AG10803 (cell line): ENCODE results near the gene DNAJB1.
A peak's percentile ranks its signal among the peaks of the same experiment; 100 is the strongest.
"Not testable (repeated sequence)": the region's sequence is repeated elsewhere in the genome, so short reads cannot be mapped to it uniquely, and the experiment has no call there.

Source experiments
- DNase-seq: peaks from one replicate; pipeline ENCODE4 v3.0.0; 2010; ENCODE audit warnings: low read depth
- H3K4me3 ChIP-seq: 2 replicates; pipeline ENCODE4 v1.5.1; 2011; ENCODE audit warnings: mild to moderate bottlenecking, low read length, control low read depth
- TF ChIP-seq, protein P1 (sequence below): conservative IDR thresholded peaks from 2 replicates; pipeline ENCODE4 v1.5.1; 2011; ENCODE audit warnings: mild to moderate bottlenecking, low read length, control low read depth, inconsistent platforms

The DNAJB1 gene

DNA sequence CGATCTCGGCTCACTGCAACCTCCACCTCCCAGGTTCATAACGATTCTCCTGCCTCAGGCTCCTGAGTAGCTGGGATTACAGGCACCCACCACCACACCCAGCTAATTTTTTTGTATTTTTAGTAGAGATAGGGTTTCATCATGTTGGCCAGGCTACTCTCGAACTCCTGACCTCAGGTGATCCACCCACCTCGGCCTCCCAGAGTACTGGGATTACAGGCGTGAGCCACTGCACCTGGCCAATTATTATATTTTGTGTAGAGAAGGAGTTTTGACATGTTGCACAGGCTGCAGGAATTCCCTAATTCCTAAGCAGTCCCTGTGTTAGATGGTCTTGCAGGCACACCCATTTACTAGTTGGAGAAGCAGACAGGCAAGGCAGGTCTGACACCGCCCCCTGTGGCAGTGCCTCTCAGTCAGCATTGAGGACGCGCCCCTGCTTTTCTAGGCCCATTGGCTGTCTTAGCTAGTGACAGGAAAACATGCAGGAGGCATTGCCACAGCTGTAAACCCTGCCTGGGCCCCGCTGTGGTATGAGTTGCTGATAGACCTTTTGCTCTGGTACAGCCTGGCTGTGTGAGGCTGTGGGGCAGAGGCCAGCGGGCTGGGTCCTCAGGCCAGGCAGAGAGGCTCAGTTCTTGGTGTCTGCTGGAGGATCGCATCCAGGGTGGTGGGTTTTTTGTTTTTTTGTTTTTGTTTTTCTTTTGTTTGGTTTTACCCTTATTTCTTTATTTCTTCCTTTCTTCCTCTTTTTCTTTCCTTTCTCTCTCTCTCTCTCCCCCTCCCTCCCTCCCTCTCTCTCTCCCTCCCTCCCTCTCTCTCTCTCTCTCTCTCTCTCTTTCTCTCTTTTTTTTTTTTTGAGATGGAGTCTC is 33.2 kb upstream of the DNAJB1 start:
- H3K4me3 ChIP-seq = not testable (repeated sequence)
- DNase-seq = peak; percentile 54
- TF ChIP-seq, protein P1, sequence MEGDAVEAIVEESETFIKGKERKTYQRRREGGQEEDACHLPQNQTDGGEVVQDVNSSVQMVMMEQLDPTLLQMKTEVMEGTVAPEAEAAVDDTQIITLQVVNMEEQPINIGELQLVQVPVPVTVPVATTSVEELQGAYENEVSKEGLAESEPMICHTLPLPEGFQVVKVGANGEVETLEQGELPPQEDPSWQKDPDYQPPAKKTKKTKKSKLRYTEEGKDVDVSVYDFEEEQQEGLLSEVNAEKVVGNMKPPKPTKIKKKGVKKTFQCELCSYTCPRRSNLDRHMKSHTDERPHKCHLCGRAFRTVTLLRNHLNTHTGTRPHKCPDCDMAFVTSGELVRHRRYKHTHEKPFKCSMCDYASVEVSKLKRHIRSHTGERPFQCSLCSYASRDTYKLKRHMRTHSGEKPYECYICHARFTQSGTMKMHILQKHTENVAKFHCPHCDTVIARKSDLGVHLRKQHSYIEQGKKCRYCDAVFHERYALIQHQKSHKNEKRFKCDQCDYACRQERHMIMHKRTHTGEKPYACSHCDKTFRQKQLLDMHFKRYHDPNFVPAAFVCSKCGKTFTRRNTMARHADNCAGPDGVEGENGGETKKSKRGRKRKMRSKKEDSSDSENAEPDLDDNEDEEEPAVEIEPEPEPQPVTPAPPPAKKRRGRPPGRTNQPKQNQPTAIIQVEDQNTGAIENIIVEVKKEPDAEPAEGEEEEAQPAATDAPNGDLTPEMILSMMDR = peak; percentile 16

DNA sequence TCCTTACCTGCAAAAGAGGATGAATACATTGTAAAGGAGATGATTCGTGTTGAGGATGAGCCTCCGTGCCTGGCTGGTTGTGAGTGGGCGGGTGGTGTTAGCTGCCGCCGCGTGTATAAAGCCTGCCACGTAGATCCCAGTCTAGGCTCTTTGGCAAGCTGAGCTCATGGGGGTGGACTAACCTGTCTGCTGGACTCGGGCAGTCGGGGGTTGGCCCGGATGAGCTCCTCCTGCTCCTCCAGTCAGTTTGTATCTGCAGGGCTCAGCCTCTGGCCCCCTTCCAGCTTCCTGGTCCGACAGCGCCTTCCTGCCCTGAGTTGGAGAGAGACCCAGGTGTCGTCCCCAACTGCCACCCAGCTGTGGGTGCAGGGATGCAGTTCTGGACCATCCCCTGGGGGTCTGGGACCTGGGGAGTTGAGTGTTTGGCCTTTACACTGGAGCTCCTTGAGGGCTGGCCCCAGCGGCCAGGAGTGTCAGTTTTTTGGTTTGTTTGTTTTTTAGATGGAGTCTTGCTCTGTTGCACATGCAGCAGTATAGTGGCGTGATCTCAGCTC is 32.1 kb upstream of the DNAJB1 start:
- H3K4me3 ChIP-seq = no peak overlapping the region
- DNase-seq = no peak
- TF ChIP-seq, protein P1 = no peak

DNA sequence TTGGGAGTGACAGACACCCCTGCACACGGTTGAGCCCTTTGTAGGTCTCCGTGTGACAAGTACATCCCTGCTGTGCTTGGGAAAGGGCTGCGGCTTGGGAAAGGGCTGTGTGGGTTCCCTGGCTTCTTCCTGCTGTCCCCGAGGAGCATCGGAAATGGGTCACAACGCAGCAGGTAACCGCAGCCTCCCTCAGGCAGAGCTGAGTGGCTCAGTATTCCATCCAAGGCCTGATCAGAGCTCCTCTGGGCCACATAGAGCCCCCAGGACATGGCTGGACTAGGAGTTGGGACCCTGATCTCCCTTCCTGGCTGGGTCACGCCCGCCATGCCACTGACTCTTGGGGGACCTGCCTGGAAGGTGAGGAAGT is 27.5 kb upstream of the DNAJB1 start:
- no peak for DNase-seq
- TF ChIP-seq, protein P1 = no peak

DNA sequence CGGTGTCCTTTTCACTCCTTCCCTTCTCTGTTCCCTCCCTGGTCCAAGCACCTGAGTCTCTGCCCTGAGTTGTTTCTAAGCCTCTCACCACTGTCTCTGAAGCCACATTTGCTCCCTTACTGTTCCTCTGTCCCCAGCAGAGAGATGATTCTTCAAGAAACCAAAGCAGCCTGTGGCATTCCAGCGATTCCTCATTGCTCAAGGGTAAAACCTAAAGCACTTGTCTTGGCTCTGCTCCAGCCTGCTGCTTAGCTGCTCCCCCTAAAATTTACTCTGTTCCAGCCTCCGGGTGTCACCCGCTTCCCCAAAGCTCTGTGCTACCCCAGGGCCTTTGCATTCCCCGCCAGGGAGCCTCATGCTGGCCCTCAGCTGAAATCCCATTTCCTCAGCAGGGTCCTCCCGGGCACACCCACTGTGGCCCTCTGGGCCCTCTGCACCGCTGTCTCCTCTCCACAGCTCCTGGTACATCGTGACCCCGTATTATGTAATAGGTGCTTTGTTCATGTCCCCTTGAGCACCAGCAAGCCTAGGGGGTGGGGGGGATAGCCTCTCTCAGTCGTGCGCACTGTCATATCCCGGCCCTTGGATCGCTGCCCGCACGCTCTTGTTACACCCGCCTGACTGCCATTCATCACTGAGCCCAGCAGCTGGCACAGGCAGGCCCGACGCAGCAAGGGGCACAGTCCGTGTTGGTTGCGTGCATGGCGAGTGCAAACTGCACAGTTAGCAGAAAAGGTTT is 26.9 kb upstream of the DNAJB1 start:
- peak; percentile 33 for DNase-seq
- no peak overlapping the region for H3K4me3 ChIP-seq

More for the DNA sequence above, 27.5 kb upstream of the DNAJB1 start:
- no peak overlapping the region for H3K4me3 ChIP-seq

DNA sequence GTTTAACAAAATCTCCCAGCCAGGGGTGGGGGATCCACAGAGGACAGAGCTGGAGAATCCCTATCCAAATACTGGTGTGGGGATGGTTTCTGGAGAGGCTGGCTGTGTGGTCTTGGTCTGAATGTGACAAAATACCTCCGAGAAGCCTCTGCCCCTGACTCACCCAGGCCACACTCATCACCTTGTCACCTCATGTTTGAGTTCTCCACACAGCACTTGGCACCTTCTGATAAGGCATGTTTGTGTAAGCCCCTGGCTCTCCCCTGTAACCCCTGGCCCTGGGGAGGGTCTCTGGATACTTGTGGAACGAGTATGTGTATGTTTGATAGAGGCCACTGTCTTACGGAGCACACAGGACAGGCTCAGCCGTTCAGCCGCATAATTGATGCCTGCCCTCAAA is 25.9 kb upstream of the DNAJB1 start:
- no peak for DNase-seq
- H3K4me3 ChIP-seq = no peak overlapping the region
- TF ChIP-seq, protein P1 = no peak

More for the DNA sequence above, 26.9 kb upstream of the DNAJB1 start:
- TF ChIP-seq, protein P1 = no peak

DNA sequence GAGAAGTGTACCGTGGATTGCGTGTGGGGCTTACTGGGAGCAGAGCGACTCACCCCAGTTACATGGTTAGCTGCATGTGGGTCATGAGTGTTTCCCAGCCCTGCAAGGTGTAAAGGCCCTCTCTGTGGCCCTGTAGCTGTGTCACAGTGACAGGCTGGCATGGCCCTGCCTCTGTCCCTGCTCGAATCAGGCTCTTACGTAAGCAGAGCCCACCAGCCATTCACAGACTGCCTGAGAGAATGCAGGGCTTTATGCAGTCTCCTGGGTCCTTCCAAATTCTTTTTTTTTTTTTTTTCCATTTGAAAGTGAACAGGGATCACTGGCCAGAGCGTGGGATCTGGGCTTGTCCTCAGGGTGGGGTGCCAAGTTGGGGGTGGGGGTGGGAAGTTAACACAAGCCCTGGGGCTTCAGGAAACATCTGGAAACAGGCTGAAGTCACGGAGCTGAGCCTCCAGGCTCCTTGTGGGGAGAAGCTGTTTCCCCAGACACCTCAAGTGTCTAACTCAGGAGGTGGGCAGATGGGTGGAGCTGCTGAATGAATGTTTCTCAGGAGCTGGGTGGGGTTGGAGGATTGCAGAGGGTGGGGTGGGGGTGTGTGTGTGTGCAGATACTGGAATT is 24.6 kb upstream of the DNAJB1 start:
- H3K4me3 ChIP-seq = no peak overlapping the region
- TF ChIP-seq, protein P1 = no peak
- DNase-seq = peak; percentile 67

DNA sequence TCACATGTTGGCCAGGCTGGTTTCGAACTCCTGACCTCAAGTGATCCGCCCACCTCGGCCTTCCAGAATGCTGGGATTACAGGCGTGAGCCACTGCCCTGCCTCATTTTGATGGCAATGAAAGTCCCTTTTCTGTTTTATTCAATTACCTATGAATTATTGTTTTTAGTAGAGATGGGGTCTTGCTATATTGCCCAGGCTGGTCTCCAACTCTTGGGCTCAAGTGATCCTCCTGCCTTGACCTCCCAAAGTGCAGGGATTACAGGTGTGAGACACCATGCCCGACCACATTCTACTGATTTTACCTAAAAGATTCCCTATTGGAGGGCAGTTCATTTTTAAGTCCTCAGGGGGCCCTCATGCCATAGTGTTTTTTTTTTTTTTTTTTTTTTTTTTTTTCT is 23.8 kb upstream of the DNAJB1 start:
- not testable (repeated sequence) for DNase-seq

More for the DNA sequence above, 23.8 kb upstream of the DNAJB1 start:
- not testable (repeated sequence) for H3K4me3 ChIP-seq
